ENCODE data around the gene MYBPC2.

MYBPC2 gene

GRCh38 chr19:50459638-50460037, 26.9 kb downstream of the MYBPC2 start (continued):
- TF ChIP-seq PATZ1 (CRISPR knock-in tag; IDR thresholded peaks at IDR 0.05; ENCODE audit: borderline replicate concordance) (no peak), ZNF8 (CRISPR knock-in tag; IDR thresholded peaks at IDR 0.05) (no peak), TOX (CRISPR knock-in tag; IDR thresholded peaks at IDR 0.05; ENCODE audit: borderline replicate concordance) (no peak), SNAI2 (CRISPR knock-in tag; IDR thresholded peaks at IDR 0.05) (no peak), PPARA (CRISPR knock-in tag; IDR thresholded peaks at IDR 0.05; ENCODE audit: borderline replicate concordance) (no peak), RARB (CRISPR knock-in tag; IDR thresholded peaks at IDR 0.05) (no peak), CSRNP3 (CRISPR knock-in tag; IDR thresholded peaks at IDR 0.05) (no peak), ZFP3 (CRISPR knock-in tag; IDR thresholded peaks at IDR 0.05) (no peak), CSDC2 (CRISPR knock-in tag; IDR thresholded peaks at IDR 0.05) (no peak), ISL1 (CRISPR knock-in tag; IDR thresholded peaks at IDR 0.05) (no peak), ZNF70 (CRISPR knock-in tag; IDR thresholded peaks at IDR 0.05) (no peak), ZC3H10 (CRISPR knock-in tag; IDR thresholded peaks at IDR 0.05) (no peak), BACH2 (CRISPR knock-in tag; IDR thresholded peaks at IDR 0.05; ENCODE audit: borderline replicate concordance) (no peak)

GRCh38 chr19:50460161-50460765, 27.6 kb downstream of the MYBPC2 start:
- TF ChIP-seq ARNTL (CRISPR knock-in tag; IDR thresholded peaks at IDR 0.05; ENCODE audit: borderline replicate concordance, low read depth) (no peak), BACH2 (CRISPR knock-in tag; IDR thresholded peaks at IDR 0.05; ENCODE audit: borderline replicate concordance) (no peak), POU6F1 (CRISPR knock-in tag; IDR thresholded peaks at IDR 0.05; ENCODE audit: borderline replicate concordance, low read depth) (no peak), ZFP30 (CRISPR knock-in tag; IDR thresholded peaks at IDR 0.05) (no peak), ISL1 (CRISPR knock-in tag; IDR thresholded peaks at IDR 0.05) (no peak), PPARA (CRISPR knock-in tag; IDR thresholded peaks at IDR 0.05; ENCODE audit: borderline replicate concordance) (no peak), TSHZ2 (CRISPR knock-in tag; IDR thresholded peaks at IDR 0.05) (no peak), CSRNP3 (CRISPR knock-in tag; IDR thresholded peaks at IDR 0.05) (no peak), ZNF8 (CRISPR knock-in tag; IDR thresholded peaks at IDR 0.05) (no peak), ZFP3 (CRISPR knock-in tag; IDR thresholded peaks at IDR 0.05) (no peak), CSDC2 (CRISPR knock-in tag; IDR thresholded peaks at IDR 0.05) (no peak), TCF4 (CRISPR knock-in tag; IDR thresholded peaks at IDR 0.05; ENCODE audit: borderline replicate concordance) (no peak), ESRRG (CRISPR knock-in tag; IDR thresholded peaks at IDR 0.05) (no peak)
- peak; percentile 46 for ATAC-seq

Measured in SK-N-SH treated with all-trans-retinoic acid at 6 μM for 48 hours (cell line).